A673 (cell line): Measurements from ENCODE around the gene NUBP1.

Source experiments
- CTCF ChIP-seq: fragments of 300-800, 200-600 bp; sonication (generic); conservative IDR thresholded peaks from 2 replicates; pipeline ENCODE4 v1.5.1; 2017; ENCODE audit warnings: low read depth, mild to moderate bottlenecking, antibody characterized with exemption, low read length, moderate library complexity, mixed read lengths
- EZH2 ChIP-seq: fragments of 200-600 bp; sonication (generic); IDR thresholded peaks from 2 replicates; pipeline ENCODE4 v1.6.1; 2017; ENCODE audit warnings: borderline replicate concordance, low read depth, mild to moderate bottlenecking, mixed read lengths, antibody characterized with exemption, low read length; ENCODE audit not compliant: poor library complexity, severe bottlenecking

- no peak for TF ChIP-seq CTCF
- no peak for TF ChIP-seq EZH2
Measured at GRCh38 chr16:10763456-10763855, 19.8 kb downstream of the NUBP1 start.
